Measurements from ENCODE around the gene HYAL1.
A peak's percentile ranks its signal among the peaks of the same experiment; 100 is the strongest.

Gene HYAL1

GRCh38 chr3:50342813-50343633 lies 39.6 kb upstream of the HYAL1 start:
- no peaks in the 10 kb centered on the region for H3K27me3 ChIP-seq (ENCODE audit: control insufficient read depth, insufficient read depth, low read length)
- H3K4me3 ChIP-seq (ENCODE audit: low read depth, low read length) = no peak overlapping the region
- no peak overlapping the region for H3K4me2 ChIP-seq (ENCODE audit: low read length)
- H2AFZ ChIP-seq = peak overlapping the region; percentile 63
- H3K9me3 ChIP-seq (ENCODE audit: control insufficient read depth, low read length) = no peaks in the 10 kb centered on the region
- H3K9ac ChIP-seq = no peak overlapping the region
- H3K36me3 ChIP-seq (ENCODE audit: control insufficient read depth, insufficient read depth, low read length) = no peaks in the 10 kb centered on the region
- H3K79me2 ChIP-seq = no peaks in the 10 kb centered on the region
- H3K27ac ChIP-seq = peak overlapping the region; percentile 49
- TF ChIP-seq, protein P1, sequence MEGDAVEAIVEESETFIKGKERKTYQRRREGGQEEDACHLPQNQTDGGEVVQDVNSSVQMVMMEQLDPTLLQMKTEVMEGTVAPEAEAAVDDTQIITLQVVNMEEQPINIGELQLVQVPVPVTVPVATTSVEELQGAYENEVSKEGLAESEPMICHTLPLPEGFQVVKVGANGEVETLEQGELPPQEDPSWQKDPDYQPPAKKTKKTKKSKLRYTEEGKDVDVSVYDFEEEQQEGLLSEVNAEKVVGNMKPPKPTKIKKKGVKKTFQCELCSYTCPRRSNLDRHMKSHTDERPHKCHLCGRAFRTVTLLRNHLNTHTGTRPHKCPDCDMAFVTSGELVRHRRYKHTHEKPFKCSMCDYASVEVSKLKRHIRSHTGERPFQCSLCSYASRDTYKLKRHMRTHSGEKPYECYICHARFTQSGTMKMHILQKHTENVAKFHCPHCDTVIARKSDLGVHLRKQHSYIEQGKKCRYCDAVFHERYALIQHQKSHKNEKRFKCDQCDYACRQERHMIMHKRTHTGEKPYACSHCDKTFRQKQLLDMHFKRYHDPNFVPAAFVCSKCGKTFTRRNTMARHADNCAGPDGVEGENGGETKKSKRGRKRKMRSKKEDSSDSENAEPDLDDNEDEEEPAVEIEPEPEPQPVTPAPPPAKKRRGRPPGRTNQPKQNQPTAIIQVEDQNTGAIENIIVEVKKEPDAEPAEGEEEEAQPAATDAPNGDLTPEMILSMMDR (IDR thresholded peaks at IDR 0.05) = no peak
- peaks cover 22% of the 10 kb centered on the region for H3K4me1 ChIP-seq

DNA sequence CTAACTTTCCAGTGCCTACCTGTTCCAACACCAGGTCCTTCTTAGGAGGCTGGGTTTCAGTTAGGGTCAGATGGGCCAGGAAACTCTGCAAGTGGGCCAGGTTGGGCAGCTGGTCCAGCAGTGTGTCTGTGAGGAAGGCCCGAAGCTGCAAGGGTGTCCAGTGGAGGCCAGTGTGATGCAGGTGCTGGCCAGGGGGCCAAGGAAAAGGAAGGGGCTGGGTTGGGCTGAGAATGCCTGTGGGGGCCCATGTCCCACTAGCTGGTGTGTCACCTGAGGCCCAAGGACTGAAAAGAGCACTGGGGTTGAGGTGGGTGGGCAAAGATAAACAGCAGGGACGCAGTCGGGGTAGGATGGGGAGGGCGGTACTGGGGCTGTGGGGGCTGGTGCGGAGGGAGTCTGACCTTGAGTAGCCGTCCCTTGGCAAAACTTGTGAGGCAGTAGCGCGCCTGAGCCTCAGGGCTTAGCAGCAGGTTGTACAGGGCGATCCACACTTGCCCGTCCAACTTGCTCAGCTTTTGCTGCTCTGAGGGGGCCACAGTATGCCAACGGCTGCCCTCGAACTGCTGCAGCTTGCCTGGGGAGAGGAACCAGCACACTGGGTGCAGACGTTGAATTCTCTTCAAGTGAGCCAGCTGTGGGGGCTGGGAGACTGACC lies 38.7 kb upstream of the HYAL1 start:
- Histone ChIP-seq H3K4me2 (ENCODE audit: low read length) (no peak overlapping the region), H3K79me2 (no peaks in the 10 kb centered on the region), H3K4me3 (ENCODE audit: low read depth, low read length) (no peak overlapping the region), H3K27me3 (ENCODE audit: control insufficient read depth, insufficient read depth, low read length) (no peaks in the 10 kb centered on the region), H3K4me1 (peaks cover 22% of the 10 kb centered on the region), H3K27ac (no peak overlapping the region), H3K9me3 (ENCODE audit: control insufficient read depth, low read length) (no peaks in the 10 kb centered on the region), H3K36me3 (ENCODE audit: control insufficient read depth, insufficient read depth, low read length) (no peaks in the 10 kb centered on the region), H3K9ac (no peak overlapping the region), H2AFZ (no peak overlapping the region)
- TF ChIP-seq, protein P1 (IDR thresholded peaks at IDR 0.05) = no peak

GRCh38 chr3:50341537-50341936 lies 38.2 kb upstream of the HYAL1 start:
- no peak overlapping the region for H3K4me2 ChIP-seq (ENCODE audit: low read length)
- TF ChIP-seq, protein P1 (IDR thresholded peaks at IDR 0.05) = no peak
- no peaks in the 10 kb centered on the region for H3K9me3 ChIP-seq (ENCODE audit: control insufficient read depth, low read length)
- H3K36me3 ChIP-seq (ENCODE audit: control insufficient read depth, insufficient read depth, low read length) = no peaks in the 10 kb centered on the region
- no peak overlapping the region for H2AFZ ChIP-seq
- no peaks in the 10 kb centered on the region for H3K27me3 ChIP-seq (ENCODE audit: control insufficient read depth, insufficient read depth, low read length)
- H3K9ac ChIP-seq = no peak overlapping the region
- no peaks in the 10 kb centered on the region for H3K79me2 ChIP-seq
- H3K27ac ChIP-seq = no peak overlapping the region
- H3K4me1 ChIP-seq = peaks cover 22% of the 10 kb centered on the region
- no peak overlapping the region for H3K4me3 ChIP-seq (ENCODE audit: low read depth, low read length)

DNA sequence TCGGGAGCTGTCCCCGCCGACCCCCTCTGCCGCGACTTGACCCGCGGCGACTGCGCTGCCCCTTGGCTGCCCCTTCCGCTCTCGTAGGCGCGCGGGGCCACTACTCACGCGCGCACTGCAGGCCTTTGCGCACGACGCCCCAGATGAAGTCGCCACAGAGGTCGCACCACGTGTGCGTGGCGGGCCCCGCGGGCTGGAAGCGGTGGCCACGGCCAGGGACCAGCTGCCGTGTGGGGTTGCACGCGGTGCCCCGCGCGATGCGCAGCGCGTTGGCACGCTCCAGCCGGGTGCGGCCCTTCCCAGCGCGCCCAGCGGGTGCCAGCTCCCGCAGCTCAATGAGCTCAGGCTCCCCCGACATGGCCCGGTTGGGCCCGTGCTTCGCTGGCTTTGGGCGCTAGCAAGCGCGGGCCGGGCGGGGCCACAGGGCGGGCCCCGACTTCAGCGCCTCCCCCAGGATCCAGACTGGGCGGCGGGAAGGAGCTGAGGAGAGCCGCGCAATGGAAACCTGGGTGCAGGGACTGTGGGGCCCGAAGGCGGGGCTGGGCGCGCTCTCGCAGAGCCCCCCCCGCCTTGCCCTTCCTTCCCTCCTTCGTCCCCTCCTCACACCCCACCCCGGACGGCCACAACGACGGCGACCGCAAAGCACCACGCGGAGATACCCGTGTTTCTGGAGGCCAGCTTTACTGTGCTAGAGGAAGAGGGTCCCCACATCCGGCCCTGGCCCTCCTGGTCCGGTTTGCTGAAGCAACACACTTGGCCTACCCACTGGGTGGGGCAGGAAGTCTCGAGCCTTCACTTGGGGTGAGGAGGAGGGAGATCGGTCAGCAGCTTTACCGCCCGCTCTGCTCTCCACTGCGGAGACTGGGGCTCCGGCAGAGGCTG lies 37.3 kb upstream of the HYAL1 start, which contains the start of gene RASSF1:
TSS of gene RASSF1 (minus strand) at position 389 of the 882 bp plus-strand sequence. CDS start at position 358, 31 bp downstream.
- no peaks in the 10 kb centered on the region for H3K79me2 ChIP-seq
- H3K27me3 ChIP-seq (ENCODE audit: control insufficient read depth, insufficient read depth, low read length) = no peaks in the 10 kb centered on the region
- no peaks in the 10 kb centered on the region for H3K36me3 ChIP-seq (ENCODE audit: control insufficient read depth, insufficient read depth, low read length)
- no peak within 1 kb of the TSS for H3K27ac ChIP-seq
- H2AFZ ChIP-seq = no peak within 1 kb of the TSS
- H3K4me2 ChIP-seq (ENCODE audit: low read length) = peak within 1 kb of the TSS; percentile 41
- H3K9ac ChIP-seq = no peak within 1 kb of the TSS
- TF ChIP-seq, protein P1 (IDR thresholded peaks at IDR 0.05) = no peak
- H3K4me3 ChIP-seq (ENCODE audit: low read depth, low read length) = no peak within 1 kb of the TSS
- no peaks in the 10 kb centered on the region for H3K9me3 ChIP-seq (ENCODE audit: control insufficient read depth, low read length)
- H3K4me1 ChIP-seq = peaks cover 24% of the 10 kb centered on the region

All from parathyroid adenoma (tissue), 2 donors.